HG02852 (cell line): ENCODE measurements around the gene TPGS2.
"Not testable (repeated sequence)": the region's sequence is repeated elsewhere in the genome, so short reads cannot be mapped to it uniquely, and the experiment has no call there.

Experiments used
- ATAC-seq: cut with Tn5 transposase; IDR thresholded peaks from one replicate; pipeline ENCODE4 v1.9.1; 2021; ENCODE audit warnings: mild to moderate bottlenecking, moderate library complexity; ENCODE audit not compliant: unreplicated experiment

The TPGS2 gene, protein sequence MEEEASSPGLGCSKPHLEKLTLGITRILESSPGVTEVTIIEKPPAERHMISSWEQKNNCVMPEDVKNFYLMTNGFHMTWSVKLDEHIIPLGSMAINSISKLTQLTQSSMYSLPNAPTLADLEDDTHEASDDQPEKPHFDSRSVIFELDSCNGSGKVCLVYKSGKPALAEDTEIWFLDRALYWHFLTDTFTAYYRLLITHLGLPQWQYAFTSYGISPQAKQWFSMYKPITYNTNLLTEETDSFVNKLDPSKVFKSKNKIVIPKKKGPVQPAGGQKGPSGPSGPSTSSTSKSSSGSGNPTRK

DNA sequence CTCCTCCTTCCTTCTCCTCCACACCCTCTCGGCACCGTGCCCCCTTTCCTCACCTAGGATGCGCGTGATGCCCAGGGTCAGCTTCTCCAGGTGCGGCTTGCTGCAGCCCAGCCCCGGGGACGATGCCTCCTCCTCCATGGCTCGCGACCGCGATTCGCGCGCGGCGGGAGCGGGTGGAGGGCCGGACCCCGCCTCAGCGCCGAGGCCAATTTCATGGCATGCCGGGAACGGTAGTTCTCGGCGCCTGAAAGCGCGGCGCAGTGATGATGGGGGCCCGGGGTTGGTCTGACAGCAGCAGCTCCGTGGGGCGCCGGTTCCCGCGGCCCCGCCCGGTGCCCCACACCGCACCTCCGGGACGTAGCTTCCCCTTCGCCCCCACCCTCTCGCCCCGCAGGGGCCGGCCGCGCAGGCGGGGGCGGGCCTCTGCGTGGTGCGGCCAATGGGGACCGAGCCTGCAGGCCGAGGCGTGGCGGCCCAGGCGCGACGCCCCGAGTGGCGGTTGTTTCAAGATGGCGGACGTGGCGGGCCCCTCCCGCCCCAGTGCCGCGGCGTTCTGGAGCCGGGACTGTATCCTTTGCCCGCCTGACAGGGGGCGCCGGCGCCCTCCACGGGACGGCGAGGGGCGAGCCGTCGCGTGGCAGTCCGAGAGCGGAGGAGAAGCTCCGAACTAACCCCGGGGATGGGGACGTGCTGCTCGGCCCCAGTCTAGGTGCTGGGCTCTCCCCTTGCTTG is at the start of gene TPGS2, which contains the start of gene KIAA1328:
Gene TPGS2, minus strand, starts transcription at position 373 of the 732 bp plus-strand sequence. Its CDS starts 235 bp downstream, at position 138.
Gene KIAA1328, plus strand, starts transcription at position 498 of the 732 bp plus-strand sequence. Its CDS starts 12 bp downstream, at position 510.
- ATAC-seq: peak; percentile 92

DNA sequence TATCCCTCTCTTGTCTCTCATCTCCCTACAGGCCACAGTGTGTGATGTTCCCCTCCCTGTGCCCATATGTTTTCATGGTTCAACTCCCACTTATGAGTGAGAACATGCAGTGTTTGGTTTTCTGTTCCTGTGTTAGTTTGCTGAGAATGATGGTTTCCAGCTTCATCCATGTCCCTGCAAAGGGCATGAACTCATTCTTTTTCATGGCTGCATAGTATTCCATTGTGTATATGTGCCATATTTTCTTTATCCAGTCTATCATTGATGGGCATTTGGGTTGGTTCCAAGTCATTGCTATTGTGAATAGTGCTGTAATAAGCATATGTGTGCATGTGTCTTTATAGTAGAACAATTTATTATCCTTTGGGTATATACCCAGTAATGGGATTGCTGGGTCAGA is 45.0 kb upstream of the TPGS2 start:
- ATAC-seq: not testable (repeated sequence)

DNA sequence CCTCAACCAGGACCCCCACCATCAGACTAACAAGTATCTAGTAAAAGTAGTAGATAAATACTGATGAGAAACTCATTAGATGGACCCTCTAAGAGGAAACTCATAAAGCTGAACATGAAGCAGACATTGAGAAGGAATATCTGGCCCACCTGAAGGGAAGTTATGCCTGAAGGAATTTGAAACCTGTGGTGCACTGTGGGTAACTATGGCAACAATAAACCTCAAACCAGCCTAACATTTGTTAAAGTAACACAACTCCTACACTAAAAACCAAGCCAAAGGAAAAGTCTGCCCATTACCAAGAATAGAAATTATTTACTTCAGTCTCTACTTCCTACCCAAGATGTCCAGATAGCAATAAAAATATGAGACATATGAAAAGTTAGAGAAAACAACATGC is 43.5 kb upstream of the TPGS2 start:
- no peak for ATAC-seq

DNA sequence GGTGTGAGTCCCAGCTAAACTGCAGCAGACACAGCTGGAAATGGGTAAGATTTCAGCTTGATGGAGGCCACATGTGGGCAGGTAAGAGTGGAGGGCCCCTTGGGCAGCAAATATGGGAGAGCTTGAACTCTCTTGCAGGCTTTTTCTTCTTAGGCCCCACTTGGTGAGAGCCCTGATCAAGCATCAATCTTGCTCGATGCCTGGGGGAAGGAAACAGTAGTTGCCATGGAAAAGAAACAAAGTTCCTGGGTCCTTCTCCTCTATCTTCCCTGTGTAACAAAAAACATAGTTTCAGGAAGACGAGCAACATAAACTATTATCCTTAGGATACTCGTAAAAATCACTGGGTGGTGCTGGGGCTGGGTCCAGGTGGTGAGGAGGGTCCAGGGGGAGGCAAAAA is 43.0 kb upstream of the TPGS2 start:
- ATAC-seq: no peak

DNA sequence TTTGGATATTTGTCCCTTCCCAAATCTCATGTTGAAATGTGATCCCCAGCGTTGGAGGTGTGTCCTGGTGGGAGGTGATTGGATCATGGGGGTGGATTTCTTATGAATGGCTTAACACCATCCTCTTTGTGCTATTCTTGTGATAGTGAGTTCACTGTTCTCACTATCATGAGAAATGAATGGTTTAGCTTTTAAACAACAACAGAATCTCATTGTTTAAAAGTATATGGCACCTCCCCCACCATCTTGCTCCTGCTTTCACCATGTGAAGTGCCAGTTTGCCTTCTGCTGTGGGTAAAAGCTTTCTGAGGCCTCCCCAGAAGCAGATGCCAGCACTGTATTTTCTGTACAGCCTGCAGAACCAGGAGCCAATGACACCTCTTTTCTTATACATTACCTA is 38.3 kb upstream of the TPGS2 start:
- no peak for ATAC-seq

DNA sequence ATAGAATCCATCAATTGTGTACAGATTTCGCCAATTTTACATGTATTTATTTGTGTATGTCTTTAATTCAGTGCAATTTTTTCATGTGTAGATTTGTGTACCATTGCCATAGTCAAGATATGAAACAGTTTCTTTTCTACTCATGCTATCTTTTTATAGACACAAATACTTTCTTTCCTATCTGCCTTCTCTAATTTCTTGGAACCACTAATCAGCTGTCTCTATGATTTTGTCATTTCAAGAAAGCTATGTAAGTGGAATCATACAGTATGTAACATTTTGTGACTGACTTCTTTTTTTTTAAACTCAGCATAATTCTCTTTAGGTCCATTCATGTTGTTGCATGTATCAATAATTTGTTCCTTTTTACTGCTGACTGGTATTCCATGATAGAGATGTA is 33.4 kb upstream of the TPGS2 start:
- no peak for ATAC-seq

DNA sequence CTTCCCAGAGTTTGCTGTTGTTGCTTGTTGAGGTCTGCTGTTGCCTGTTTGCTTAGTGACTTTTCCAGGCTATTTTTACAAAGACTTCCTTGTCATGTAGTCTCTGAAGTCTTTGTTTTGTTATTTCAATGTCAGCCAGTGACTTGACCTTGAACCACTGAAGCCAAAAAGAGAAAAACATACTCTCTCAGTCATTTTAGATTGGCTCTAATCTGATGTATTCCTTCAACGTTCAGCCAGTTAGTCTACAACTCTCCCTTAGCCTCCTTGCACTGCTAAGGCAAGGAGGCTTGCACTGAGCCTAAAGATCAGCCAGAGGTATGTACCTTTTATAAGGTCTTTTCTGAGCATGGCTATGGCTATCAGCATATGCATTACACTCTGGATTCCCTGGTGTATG is 28.0 kb upstream of the TPGS2 start:
- ATAC-seq: no peak

DNA sequence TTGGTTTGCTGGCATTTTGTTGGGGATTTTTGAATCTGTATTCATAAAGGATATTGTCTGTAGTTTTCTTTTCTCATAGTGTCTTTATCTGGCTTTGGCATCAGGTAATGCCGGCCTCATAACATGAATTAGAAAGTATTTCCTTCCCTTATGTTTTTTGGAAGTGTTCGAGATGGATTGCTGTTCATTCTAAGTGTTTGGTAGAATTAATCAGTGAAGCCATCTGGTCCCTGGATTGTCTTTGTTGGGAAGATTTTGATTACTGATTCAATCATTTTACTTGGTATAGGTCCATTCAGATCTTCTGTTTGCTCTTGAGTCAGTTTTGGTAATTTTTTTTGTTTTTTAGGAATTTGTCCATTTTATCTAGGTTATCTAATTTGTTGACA is 22.4 kb upstream of the TPGS2 start:
- no peak for ATAC-seq

DNA sequence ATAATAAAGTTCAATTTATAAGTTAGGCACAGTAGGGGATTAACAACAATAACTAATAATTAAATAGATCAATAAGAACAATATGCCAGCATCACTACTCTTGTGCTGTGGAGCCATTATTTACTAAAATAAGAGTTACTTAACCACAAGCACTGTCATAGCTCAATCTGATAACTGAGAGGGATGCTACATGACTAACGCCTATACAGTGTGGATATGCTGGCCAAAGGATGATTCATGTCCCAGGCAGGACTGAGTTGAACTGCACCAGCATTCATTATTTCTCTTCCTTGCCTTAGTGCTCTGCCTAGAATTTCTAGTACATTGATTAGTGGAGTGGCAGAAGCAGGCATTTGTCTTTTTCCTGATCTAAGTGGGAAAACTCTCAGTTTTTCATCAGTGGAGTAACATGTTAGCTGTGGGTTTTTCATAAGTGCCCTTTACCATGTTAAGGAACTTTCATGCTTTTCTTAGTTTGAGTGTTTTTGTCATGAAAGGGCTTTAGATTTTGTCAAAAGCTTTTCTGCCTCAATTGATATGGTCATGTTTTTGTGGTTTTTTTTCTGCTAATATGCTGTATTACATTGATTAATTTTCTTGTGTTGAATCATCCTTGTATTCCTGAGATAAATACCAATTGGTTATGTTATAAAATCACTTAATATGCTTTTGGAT is 21.9 kb upstream of the TPGS2 start:
- ATAC-seq: no peak

DNA sequence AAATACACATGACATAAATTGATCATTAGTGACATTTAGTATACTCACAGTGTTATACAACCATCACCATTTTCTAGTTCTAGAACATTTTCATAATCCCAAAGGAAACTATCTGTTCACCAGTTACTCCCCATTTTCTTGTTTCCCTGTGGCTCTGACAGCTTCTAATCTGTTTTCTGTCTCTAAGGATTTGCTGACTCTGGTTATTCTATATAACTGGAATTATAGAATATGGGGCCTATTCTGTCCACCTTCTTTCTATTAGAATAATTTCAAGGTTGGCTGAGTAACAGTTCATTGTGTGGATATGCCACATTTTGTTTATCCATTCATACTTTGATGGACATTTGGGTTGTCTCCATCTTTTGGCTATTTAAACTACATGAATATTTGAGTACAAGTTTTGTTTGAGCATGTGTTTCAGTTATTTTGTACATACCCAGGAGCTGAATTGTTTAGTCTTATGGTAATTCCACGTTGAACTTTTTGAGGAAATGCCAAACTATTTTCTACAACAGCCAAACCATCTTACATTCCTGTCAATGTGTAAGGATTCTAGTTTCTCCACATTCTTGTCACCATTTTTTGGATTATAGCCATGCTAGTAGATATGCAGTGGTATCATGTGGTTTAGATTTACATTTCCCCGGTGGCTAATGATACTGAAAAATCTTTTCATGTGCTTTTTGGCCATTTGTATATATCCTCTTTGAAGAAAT is 20.6 kb upstream of the TPGS2 start:
- ATAC-seq: no peak

DNA sequence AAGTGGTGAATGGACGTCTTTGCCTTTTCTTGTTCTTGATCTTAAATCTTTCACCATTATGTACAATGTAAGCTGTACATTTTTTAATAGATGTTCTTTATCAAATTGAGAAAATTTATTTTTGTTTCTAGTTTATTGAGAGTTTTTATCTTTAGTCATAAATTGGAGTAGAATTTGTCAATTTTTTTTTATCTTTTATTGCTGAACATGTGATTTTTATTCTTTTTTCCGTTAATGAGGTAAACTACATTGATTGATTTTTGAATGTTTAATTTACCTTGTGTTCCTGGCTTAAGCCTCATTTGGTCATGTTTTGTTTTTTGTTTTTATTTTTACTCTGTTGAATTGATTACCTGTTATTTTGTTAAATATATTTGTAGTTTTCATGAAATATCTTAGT is 19.8 kb upstream of the TPGS2 start:
- ATAC-seq: no peak

DNA sequence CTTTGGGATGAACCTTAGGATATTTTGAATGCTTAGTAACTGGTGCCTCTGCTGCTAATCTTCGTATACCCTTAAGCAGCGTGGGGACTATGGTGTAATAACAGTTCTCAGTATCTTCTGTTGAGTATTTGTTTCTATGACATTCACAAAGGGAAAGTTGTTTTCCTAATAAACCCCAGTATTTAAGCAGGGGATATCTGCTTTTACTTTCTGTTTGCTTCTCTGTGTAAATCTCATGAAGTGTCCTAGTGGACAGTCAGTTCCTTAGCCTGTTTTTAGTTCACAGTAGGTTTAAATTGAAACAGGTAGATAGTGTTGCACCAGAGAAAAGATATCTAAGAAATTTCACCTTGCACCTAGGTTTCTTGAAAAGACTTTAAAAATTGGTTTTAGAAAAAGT is 15.0 kb upstream of the TPGS2 start:
- no peak for ATAC-seq

DNA sequence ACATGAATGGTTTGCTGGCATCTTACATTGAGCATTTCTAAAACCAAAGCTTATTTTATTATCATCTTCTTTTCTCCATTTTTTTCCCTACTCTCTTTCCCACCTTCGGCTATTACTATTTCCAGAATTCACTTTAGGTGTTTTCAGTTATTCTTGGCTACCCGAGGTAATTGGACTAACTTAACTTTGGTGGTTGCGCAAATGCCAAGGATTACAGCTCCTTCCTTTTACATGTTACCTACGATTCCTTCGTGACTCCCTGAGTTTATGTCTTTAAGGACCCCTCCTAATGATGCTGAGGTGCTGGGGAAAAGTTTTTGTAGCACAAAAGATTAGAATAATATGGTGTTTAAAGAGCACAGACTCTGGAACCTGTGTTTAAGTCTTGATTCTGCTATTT is 14.4 kb upstream of the TPGS2 start:
- ATAC-seq: no peak

DNA sequence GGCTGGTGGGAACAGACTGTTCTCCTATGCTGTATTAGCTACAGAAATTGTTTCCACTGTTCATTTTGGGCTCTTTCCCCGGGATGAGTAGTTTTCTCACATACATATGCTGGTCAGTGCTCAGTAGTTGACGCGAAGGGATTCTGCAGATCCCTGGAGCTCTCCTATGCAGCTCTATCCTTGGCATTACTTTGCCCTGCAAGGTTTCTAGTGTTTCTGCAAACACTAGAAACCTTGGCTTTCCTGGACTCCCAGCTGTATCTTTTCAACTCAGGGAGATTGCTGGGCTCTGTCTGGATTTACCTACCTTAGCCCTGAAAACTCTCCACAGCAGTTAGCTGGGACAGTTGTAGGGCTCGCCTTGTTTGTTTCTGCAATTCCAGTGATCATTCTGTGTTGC is 11.0 kb upstream of the TPGS2 start:
- ATAC-seq: no peak

DNA sequence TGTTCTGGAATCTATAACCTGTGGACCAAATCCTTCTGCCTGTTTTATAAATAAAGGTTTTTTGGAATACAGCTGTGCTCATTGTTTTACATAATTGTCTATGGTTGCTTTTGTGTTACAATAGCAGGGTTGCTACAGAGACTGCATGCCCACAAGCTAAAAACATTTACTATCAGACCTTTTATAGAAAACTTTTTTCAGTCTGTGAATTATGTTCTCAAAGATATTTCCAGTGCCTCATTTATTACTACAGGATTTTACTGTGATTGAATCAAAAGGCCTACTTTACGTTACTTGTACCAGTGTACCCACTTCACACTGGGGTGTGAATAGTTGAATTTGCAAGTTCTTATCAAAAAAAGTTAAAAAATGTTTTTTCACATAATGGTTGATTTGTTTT is 7.1 kb upstream of the TPGS2 start:
- no peak for ATAC-seq

DNA sequence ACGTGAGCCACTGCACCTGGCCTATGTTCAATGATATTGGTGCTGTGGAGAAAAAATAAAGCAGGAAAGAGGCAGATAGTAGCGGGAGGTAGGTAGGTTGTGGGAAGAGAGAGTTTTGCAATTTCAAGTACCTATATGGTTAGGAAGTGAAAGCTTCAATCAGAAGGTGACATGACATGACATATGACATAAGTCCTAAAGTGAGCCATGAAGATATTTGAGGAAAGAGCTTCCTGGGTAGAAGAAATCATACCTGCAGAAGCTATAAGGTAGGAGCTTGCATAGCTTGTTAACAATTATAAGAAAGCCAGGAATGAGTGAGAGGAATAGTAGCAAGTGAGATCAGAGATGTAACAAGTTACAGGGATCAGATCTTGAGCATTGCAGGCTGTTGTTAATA is 4.3 kb upstream of the TPGS2 start:
- ATAC-seq: no peak

DNA sequence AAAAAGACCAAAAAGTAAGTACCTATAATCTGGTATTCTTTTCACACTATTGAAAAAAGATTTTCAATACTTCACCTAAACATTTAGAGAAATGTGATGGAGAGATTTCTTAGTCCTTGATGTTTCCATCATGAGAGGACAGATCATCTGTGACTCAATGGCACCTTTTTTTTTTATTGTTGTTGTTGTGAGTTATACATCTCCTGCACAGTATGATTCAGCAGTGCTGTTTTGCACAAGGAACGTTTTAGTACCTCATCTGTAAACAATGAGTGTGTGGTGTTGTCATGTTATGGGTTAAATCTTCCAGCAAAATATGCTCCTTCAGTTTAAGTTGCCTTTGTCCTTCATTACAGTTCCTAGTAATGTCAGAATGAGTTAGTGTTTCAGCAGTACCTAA is 2.3 kb upstream of the TPGS2 start:
- no peak for ATAC-seq

DNA sequence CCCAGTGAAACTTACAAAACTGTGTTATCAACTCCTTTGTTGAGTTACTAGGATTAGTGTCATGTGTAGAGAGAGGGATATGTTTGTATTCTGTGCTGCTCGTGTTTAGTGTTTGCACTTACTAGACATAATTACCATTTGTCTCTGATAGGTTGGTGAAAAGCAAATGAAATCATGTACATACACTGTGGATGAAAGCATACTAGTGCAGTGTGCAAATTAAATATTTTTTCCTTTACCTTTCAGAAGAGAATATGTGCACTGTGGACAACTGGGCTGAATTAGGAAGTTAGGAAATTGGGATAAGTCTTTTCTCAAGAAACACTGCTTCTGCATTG is 1.3 kb upstream of the TPGS2 start:
- no peak for ATAC-seq

DNA sequence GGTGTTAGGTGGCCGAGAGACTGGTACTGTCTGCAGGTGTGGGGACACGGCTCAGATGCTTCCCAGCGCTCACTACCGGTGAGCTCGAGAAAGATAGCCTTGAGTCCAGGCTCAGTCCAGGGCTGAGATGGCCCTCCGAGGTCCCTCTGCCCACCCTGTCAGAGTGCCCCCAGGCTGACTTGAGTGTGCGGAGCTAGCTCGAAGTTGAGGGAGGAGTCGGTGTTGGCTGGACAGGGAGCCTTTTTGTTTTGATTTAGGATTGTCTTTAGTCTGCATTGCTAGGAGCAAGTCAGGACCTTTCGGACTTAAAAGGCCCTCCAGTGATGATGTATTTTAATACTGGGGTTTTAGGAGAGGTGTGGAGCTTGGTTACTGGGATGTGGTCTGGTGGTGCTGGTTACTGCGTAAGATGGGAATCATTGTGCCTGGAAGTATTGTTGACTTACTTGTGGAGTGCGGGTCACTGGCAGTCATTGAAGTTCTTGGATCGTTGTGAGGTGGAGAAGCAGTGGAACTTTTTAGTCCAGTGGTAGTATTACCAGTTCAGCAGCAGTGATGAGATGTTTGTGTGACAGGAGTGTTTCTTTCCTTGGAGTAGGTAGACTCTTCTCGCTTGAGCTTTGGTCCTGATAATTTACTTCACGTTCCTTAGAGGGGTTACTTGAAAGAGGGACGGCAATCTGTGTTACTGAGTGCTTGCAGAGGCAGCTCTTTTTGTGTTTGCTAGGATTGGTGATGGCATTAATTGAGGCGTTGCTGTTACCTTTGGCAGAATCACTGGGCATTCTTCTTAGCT is 758 bp upstream of the TPGS2 start:
- ATAC-seq: no peak

DNA sequence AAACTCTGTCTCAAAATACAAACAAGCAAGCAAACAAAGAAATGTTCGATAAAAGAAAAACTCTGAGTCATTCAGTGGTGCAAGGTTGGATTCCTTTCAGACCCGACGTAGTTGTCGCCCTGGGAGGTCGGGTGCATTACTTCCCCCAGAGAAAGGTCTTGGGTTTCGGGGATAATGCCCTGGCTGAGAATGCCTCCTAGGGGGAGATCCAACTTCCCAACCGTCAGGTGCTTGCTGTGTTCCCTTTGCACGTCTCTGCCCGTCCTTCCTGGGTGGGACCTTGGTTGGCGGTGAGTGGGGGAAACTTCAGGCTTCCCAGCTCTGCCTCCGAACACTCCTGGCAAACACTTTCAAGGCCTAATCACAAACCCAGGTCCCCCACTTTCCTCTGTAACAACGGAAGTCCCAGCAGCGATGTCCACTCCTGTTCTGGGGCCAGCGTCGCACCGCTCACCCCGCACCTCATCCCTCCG is 609 bp downstream of the TPGS2 start:
- ATAC-seq: peak; percentile 3

DNA sequence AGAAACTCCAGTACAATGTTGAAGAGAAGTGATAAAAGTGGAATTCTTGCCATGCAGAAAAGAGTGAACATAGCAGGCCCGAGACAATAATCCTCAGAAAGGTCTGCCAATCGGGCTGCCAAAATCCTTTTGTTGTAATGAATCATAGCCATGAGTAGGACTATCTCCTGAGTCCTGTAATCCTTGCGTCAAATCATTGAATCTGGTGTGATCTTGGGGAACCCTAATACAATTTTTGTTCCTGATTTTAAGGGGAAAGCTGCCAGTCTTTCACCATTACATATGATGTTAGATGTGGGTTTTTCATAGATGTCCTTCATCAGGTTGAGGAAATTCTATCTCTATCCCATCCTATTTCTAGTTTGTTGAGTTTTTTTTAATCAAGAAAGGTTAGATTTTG is 2.2 kb downstream of the TPGS2 start:
- ATAC-seq: no peak
